Measurements from ENCODE around the gene POLR2H. TPM values are rescaled to one million over a fixed set of nuclear protein-coding genes. Genes with fewer than 3 reads are reported as not detected.

POLR2H gene
- polyA plus RNA-seq, 1 experiment: 94.4 TPM

- ChIA-PET CTCF (interaction anchor here (1.9 to 3.7 kb wide), 2 partner anchors 14 to 128 kb away, joined by 6 to 26 read pairs; no protein-coding TSS in a partner anchor), POLR2A (no interaction called here)
- TF ChIP-seq CTCF (IDR thresholded peaks at IDR 0.05; ENCODE audit: low read depth, low read length): no peak
- H3K9me3 ChIP-seq (ENCODE audit: control insufficient read depth, insufficient read depth, low read length): no peaks in the 10 kb centered on the region; the same call in 1 of the 2 replicates
- no peak overlapping the region for H3K27ac ChIP-seq (ENCODE audit: low read depth, low read length)
- no peak for DNase-seq (ENCODE audit: low read depth, low spot score)
- H3K27me3 ChIP-seq (ENCODE audit: control insufficient read depth, insufficient read depth, low read length): peaks cover 45% of the 10 kb centered on the region
- H3K4me3 ChIP-seq (ENCODE audit: low read depth, low read length): no peak overlapping the region
These were observed 23.4 kb downstream of the POLR2H start for GRCh38 chr3:184384856-184385422.

GRCh38 chr3:184386047-184386806 is 24.7 kb downstream of the POLR2H start:
- CTCF ChIA-PET: interaction anchor here (0.6 to 3.7 kb wide), 3 partner anchors 15 to 155 kb away, joined by 3 to 26 read pairs (median 3); no protein-coding TSS in a partner anchor
- peaks cover 48% of the 10 kb centered on the region for H3K27me3 ChIP-seq (ENCODE audit: control insufficient read depth, insufficient read depth, low read length)
- no peak overlapping the region for H3K4me3 ChIP-seq (ENCODE audit: low read depth, low read length)
- DNase-seq (ENCODE audit: low read depth, low spot score): no peak
- no peak overlapping the region for H3K27ac ChIP-seq (ENCODE audit: low read depth, low read length)
- no peaks in the 10 kb centered on the region; the same call in 1 of the 2 replicates for H3K9me3 ChIP-seq (ENCODE audit: control insufficient read depth, insufficient read depth, low read length)
- TF ChIP-seq CTCF (IDR thresholded peaks at IDR 0.05; ENCODE audit: low read depth, low read length): no peak
- POLR2A ChIA-PET: interaction anchor here (0.8 kb wide), 1 partner anchor 153 kb away, joined by 3 read pairs; no protein-coding TSS in a partner anchor

GRCh38 chr3:184387174-184387714 is 25.7 kb downstream of the POLR2H start:
- no peak for DNase-seq (ENCODE audit: low read depth, low spot score)
- POLR2A ChIA-PET: no interaction called here
- no peak for TF ChIP-seq CTCF (IDR thresholded peaks at IDR 0.05; ENCODE audit: low read depth, low read length)
- peaks cover 42% of the 10 kb centered on the region for H3K27me3 ChIP-seq (ENCODE audit: control insufficient read depth, insufficient read depth, low read length)
- H3K9me3 ChIP-seq (ENCODE audit: control insufficient read depth, insufficient read depth, low read length): no peaks in the 10 kb centered on the region
- H3K27ac ChIP-seq (ENCODE audit: low read depth, low read length): no peak overlapping the region
- H3K4me3 ChIP-seq (ENCODE audit: low read depth, low read length): no peak overlapping the region
- CTCF ChIA-PET: interaction anchor here (1.5 kb wide), 1 partner anchor 126 kb away, joined by 3 read pairs; no protein-coding TSS in a partner anchor

GRCh38 chr3:184388164-184388935 is 26.8 kb downstream of the POLR2H start:
- Histone ChIP-seq H3K27me3 (ENCODE audit: control insufficient read depth, insufficient read depth, low read length) (peaks cover 32% of the 10 kb centered on the region), H3K27ac (ENCODE audit: low read depth, low read length) (no peak overlapping the region), H3K9me3 (ENCODE audit: control insufficient read depth, insufficient read depth, low read length) (no peaks in the 10 kb centered on the region), H3K4me3 (ENCODE audit: low read depth, low read length) (no peak overlapping the region)
- ChIA-PET POLR2A (no interaction called here), CTCF (no interaction called here)
- no peak for DNase-seq (ENCODE audit: low read depth, low spot score)
- no peak for TF ChIP-seq CTCF (IDR thresholded peaks at IDR 0.05; ENCODE audit: low read depth, low read length)

Measured in AG04450 (cell line).